OCI-M2 (cell line): ENCODE data around the gene FOXO1.

Experiments used
- DNase-seq: peaks from one replicate; lab custom pipeline; 2025; ENCODE audit not compliant: unreplicated experiment; lab: John Stamatoyannopoulos, UW

Gene FOXO1

DNA sequence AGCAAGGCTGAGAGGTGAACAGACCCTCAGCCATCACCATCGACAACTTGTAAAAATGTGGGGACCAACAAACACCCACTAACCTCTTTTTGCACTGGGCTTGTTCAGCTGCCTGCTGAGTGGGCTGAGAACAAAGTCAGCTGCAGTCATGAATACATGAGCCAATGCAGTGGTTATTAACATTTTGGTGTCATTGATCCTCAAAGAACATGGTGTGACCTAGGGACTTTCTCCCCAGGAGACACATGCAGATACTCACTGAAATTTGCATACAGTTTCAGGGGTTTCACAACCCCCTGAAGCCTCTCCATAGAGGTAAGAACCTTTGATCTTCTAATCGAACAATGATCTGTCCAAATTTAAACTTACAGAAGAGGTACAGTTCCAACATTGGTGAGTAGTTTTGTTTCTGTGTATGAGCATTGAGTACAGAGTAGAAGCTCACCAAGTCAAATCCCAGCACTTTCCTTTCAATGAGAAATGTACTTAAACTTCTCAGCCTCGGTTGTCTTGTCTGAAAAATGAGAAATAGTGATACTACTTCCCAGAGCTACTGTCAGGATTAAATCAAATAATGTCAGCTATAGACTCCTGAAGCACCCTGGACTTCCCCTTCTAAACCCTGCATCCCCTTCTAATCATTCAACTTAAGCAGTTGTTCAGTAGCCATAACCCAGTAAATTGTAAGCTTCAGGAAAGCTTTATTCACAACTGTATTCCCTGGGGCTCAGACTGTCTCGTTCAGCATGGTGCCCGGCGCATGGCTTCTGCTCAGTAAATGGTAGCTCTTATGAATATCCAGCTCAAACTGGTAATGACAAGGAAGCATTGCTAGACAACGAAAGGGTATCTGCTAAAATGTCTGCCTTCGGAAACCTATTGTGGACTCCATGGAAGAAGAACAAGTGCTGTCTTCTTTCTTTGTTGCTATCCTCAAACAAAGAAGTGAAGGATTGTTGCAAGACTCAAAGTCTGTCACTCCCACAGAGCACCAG, 148.7 kb downstream of the FOXO1 start:
- DNase-seq, result no peak

GRCh38 chr13:40515702-40516101, 150.7 kb downstream of the FOXO1 start:
- no peak for DNase-seq

GRCh38 chr13:40514802-40515201, 151.6 kb downstream of the FOXO1 start:
- DNase-seq, result no peak

GRCh38 chr13:40509876-40510275, 156.6 kb downstream of the FOXO1 start:
- DNase-seq, result no peak

DNA sequence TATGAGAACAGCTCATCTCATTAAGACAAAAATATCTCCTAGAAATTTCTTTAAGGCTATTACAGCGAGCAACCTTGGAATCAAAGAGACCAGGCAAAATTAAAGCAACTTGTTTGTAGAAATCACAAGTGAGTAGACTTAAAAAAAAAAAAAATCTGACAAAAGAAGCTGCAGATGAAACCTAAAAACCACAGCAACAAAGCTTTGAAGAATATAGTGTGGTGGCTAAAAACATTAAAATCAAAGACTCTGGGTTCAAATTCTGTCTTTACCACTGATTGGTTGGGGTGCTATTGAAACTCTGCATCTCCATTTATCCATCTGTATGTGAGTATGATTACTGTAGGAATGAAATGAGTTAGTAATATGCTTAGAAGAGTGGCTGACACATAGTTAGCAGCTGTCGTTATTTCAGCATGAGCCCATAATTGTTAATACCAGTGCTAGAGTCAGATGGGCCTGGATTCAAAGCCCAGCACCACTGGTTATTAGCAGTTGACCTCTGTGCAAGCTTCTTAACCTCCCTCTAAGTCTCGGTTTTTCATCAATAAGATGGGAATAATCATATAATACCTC, 157.6 kb downstream of the FOXO1 start:
- DNase-seq, result no peak

GRCh38 chr13:40508127-40508526, 158.3 kb downstream of the FOXO1 start:
- no peak for DNase-seq

DNA sequence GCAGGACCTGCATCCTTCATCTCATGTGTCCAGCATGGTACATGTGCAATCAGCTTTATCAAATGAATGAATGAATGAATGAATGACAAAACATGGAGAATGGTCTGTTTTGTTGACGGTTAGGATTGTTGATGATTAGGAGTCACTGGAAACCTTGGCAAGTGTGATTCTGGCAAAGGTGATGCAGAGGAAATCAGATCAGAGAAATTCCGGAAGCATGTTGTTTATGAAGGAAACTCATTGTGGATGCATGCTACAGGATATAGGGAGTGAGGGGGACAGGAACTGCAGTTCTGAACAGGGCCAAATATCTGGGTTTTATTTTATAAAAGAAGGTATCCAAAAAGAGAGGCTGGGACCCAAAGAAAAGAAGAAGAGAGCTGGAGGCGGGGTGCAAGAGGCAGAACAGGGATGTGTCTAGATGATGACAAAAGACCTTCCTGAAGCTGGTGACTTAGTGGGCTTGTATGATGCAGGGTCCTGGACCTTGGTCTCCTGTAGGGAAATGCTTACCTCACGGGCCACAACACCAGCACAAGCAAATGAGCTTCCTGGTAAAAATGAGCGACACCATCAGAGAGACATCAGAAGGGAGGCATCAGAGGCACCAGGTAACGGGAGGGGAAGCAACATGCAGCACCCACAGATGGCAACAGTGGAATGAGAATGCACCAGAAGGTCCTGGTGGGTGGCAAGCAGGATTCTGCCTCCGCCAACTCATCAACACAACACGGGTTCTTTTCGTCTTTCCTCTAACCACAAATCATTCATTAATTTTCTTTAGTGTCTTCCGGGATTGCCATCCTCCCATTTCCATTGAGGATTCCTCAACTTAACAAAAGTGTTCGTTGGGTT, 159.6 kb downstream of the FOXO1 start:
- DNase-seq, result no peak
